HEK293 (cell line): ENCODE measurements around the gene RAB1A.
A peak's percentile ranks its signal among the peaks of the same experiment; 100 is the strongest.

Experiments used
- EGR2 ChIP-seq: fragments of 450-650 bp; formaldehyde crosslinking; IDR thresholded peaks from 2 replicates; pipeline ENCODE4 v1.5.1; 2016; ENCODE audit warnings: low read depth, missing biosample characterization, missing genetic modification characterization
- KLF1 ChIP-seq: fragments of 450-650 bp; formaldehyde crosslinking; IDR thresholded peaks from 2 replicates; pipeline ENCODE4 v1.5.1; 2016; ENCODE audit warnings: missing biosample characterization, missing genetic modification characterization
- KLF17 ChIP-seq: fragments of 450-650 bp; formaldehyde crosslinking; IDR thresholded peaks from 2 replicates; pipeline ENCODE4 v1.5.1; 2016; ENCODE audit warnings: missing biosample characterization, missing genetic modification characterization
- MEIS1 ChIP-seq: sonication (generic); formaldehyde crosslinking; IDR thresholded peaks from 2 replicates; pipeline ENCODE4 v1.8.1; 2022; ENCODE audit warnings: missing genetic modification reagents, mild to moderate bottlenecking, borderline replicate concordance
- MYNN ChIP-seq: fragments of 450-650 bp; formaldehyde crosslinking; IDR thresholded peaks from 2 replicates; pipeline ENCODE4 v1.5.1; 2016; ENCODE audit warnings: missing biosample characterization, missing genetic modification characterization, borderline replicate concordance
- OSR2 ChIP-seq: fragments of 450-650 bp; formaldehyde crosslinking; IDR thresholded peaks from 2 replicates; pipeline ENCODE4 v1.5.1; 2016; ENCODE audit warnings: missing biosample characterization, missing genetic modification characterization
- OVOL3 ChIP-seq: fragments of 450-650 bp; formaldehyde crosslinking; IDR thresholded peaks from 2 replicates; pipeline ENCODE4 v1.5.1; 2016; ENCODE audit warnings: missing biosample characterization, missing genetic modification characterization
- PRDM1 ChIP-seq: fragments of 450-650 bp; formaldehyde crosslinking; IDR thresholded peaks from 2 replicates; pipeline ENCODE4; 2016; ENCODE audit warnings: missing biosample characterization, missing genetic modification characterization
- RBAK ChIP-seq: fragments of 450-650 bp; formaldehyde crosslinking; IDR thresholded peaks from 2 replicates; pipeline ENCODE4 v1.5.1; 2016; ENCODE audit warnings: missing biosample characterization, missing genetic modification characterization
- SP2 ChIP-seq: fragments of 450-650 bp; formaldehyde crosslinking; IDR thresholded peaks from 2 replicates; pipeline ENCODE4 v1.5.1; 2016; ENCODE audit warnings: missing biosample characterization, missing genetic modification characterization
- SP3 ChIP-seq: fragments of 450-650 bp; formaldehyde crosslinking; IDR thresholded peaks from 2 replicates; pipeline ENCODE4 v1.5.1; 2016; ENCODE audit warnings: missing biosample characterization, missing genetic modification characterization
- TSHZ1 ChIP-seq: fragments of 450-650 bp; formaldehyde crosslinking; IDR thresholded peaks from 2 replicates; pipeline ENCODE4 v1.5.1; 2016; ENCODE audit warnings: missing biosample characterization, missing genetic modification characterization, borderline replicate concordance
- WT1 ChIP-seq: fragments of 450-650 bp; formaldehyde crosslinking; IDR thresholded peaks from 2 replicates; pipeline ENCODE4 v1.5.1; 2016; ENCODE audit warnings: missing biosample characterization, missing genetic modification characterization
- YY1 ChIP-seq: fragments of 450-650 bp; formaldehyde crosslinking; IDR thresholded peaks from 2 replicates; pipeline ENCODE4 v1.5.1; 2018; ENCODE audit warnings: missing biosample characterization, missing genetic modification characterization
- ZBTB17 ChIP-seq: fragments of 450-650 bp; formaldehyde crosslinking; IDR thresholded peaks from 2 replicates; pipeline ENCODE4 v1.5.1; 2016; ENCODE audit warnings: missing biosample characterization, missing genetic modification characterization
- ZEB2 ChIP-seq: fragments of 450-650 bp; formaldehyde crosslinking; IDR thresholded peaks from 2 replicates; pipeline ENCODE4 v1.5.1; 2016; ENCODE audit warnings: missing biosample characterization, missing genetic modification characterization
- ZNF146 ChIP-seq: fragments of 450-650 bp; formaldehyde crosslinking; IDR thresholded peaks from 2 replicates; pipeline ENCODE4 v1.5.1; 2016; ENCODE audit warnings: missing biosample characterization, missing genetic modification characterization
- ZNF184 ChIP-seq: fragments of 450-650 bp; IDR thresholded peaks from 2 replicates; pipeline ENCODE4 v1.5.1; 2018; ENCODE audit warnings: missing biosample characterization, mild to moderate bottlenecking, missing genetic modification characterization
- ZNF239 ChIP-seq: fragments of 450-650 bp; formaldehyde crosslinking; IDR thresholded peaks from 2 replicates; pipeline ENCODE4 v1.5.1; 2016; ENCODE audit warnings: missing biosample characterization, missing genetic modification characterization
- ZNF398 ChIP-seq: fragments of 450-650 bp; formaldehyde crosslinking; IDR thresholded peaks from 2 replicates; pipeline ENCODE4 v1.5.1; 2017; ENCODE audit warnings: missing biosample characterization, missing genetic modification characterization
- ZNF433 ChIP-seq: fragments of 450-650 bp; formaldehyde crosslinking; IDR thresholded peaks from 2 replicates; pipeline ENCODE4 v1.5.1; 2016; ENCODE audit warnings: missing biosample characterization, missing genetic modification characterization, low read depth
- ZNF449 ChIP-seq: fragments of 450-650 bp; formaldehyde crosslinking; IDR thresholded peaks from 2 replicates; pipeline ENCODE4 v1.5.1; 2017; ENCODE audit warnings: missing biosample characterization, mild to moderate bottlenecking, missing genetic modification characterization, moderate library complexity
- ZNF514 ChIP-seq: fragments of 450-650 bp; formaldehyde crosslinking; IDR thresholded peaks from 2 replicates; pipeline ENCODE4 v1.5.1; 2016; ENCODE audit warnings: missing biosample characterization, missing genetic modification characterization
- ZNF544 ChIP-seq: fragments of 450-650 bp; formaldehyde crosslinking; IDR thresholded peaks from 2 replicates; pipeline ENCODE4 v1.5.0; 2017; ENCODE audit warnings: missing biosample characterization, missing genetic modification characterization
- ZNF555 ChIP-seq: fragments of 450-650 bp; formaldehyde crosslinking; conservative IDR thresholded peaks from 2 replicates; pipeline ENCODE4 v1.5.1; 2017; ENCODE audit warnings: missing biosample characterization, mild to moderate bottlenecking, missing genetic modification characterization, inconsistent platforms
- ZNF561 ChIP-seq: fragments of 450-650 bp; IDR thresholded peaks from 2 replicates; pipeline ENCODE4 v1.5.1; 2018; ENCODE audit warnings: missing biosample characterization, missing genetic modification characterization, borderline replicate concordance
- ZNF596 ChIP-seq: fragments of 450-650 bp; IDR thresholded peaks from 2 replicates; pipeline ENCODE4 v1.5.0; 2018; ENCODE audit warnings: missing biosample characterization, mild to moderate bottlenecking, missing genetic modification characterization, moderate library complexity
- ZNF704 ChIP-seq: fragments of 450-650 bp; formaldehyde crosslinking; IDR thresholded peaks from 2 replicates; pipeline ENCODE4 v1.5.1; 2016; ENCODE audit warnings: missing biosample characterization, missing genetic modification characterization
- ZNF747 ChIP-seq: fragments of 450-650 bp; formaldehyde crosslinking; IDR thresholded peaks from 2 replicates; pipeline ENCODE4 v1.5.1; 2016; ENCODE audit warnings: missing biosample characterization, missing genetic modification characterization
- ZNF785 ChIP-seq: fragments of 450-650 bp; formaldehyde crosslinking; IDR thresholded peaks from 2 replicates; pipeline ENCODE4 v1.5.1; 2016; ENCODE audit warnings: missing biosample characterization, missing genetic modification characterization
- ZNF791 ChIP-seq: fragments of 450-650 bp; formaldehyde crosslinking; IDR thresholded peaks from 2 replicates; pipeline ENCODE4 v1.5.1; 2016; ENCODE audit warnings: missing biosample characterization, missing genetic modification characterization
- ZNF830 ChIP-seq: fragments of 450-650 bp; IDR thresholded peaks from 2 replicates; pipeline ENCODE4 v1.5.0; 2018; ENCODE audit warnings: missing biosample characterization, missing genetic modification characterization, low read depth, mild to moderate bottlenecking, moderate library complexity
- ZSCAN30 ChIP-seq: fragments of 450-650 bp; IDR thresholded peaks from 2 replicates; pipeline ENCODE4 v1.5.1; 2018; ENCODE audit warnings: missing biosample characterization, mild to moderate bottlenecking, missing genetic modification characterization, moderate library complexity

The RAB1A gene

GRCh38 chr2:65056215-65057053, 73.5 kb downstream of the RAB1A start, which contains the start of gene CEP68 (continued):
- TF ChIP-seq MYNN (tag by site-specific recombination) = no peak
- no peak for TF ChIP-seq ZNF514 (tag by site-specific recombination)
- TF ChIP-seq WT1 (tag by site-specific recombination) = no peak
- no peak for TF ChIP-seq ZNF704 (tag by site-specific recombination)
- TF ChIP-seq ZNF555 (tag by site-specific recombination) = no peak
- TF ChIP-seq ZNF561 = peak; percentile 79
- TF ChIP-seq ZNF747 = no peak
- TF ChIP-seq ZNF449 = peak; percentile 36; the same call in 1 of the 2 replicates
- TF ChIP-seq TSHZ1 (tag by site-specific recombination) = no peak
- TF ChIP-seq ZNF398 (tag by site-specific recombination) = no peak
- TF ChIP-seq ZNF596 (tag by site-specific recombination) = 0 out of 2 replicates have a peak, but pooled peaks have one; percentile 27
- peak; percentile 97 for TF ChIP-seq SP3 (tag by site-specific recombination)
- TF ChIP-seq MEIS1 (CRISPR knock-in tag) = peak; percentile 14; the same call in 1 of the 2 replicates
- TF ChIP-seq ZNF239 = no peak
- peak; percentile 94 for TF ChIP-seq KLF1 (tag by site-specific recombination)
- no peak for TF ChIP-seq EGR2
- TF ChIP-seq ZNF184 (tag by site-specific recombination) = no peak
- no peak for TF ChIP-seq RBAK (tag by site-specific recombination)
- TF ChIP-seq OSR2 = no peak
- no peak for TF ChIP-seq ZNF830 (tag by site-specific recombination)
- TF ChIP-seq ZBTB17 (tag by site-specific recombination) = peak; percentile 36; the same call in 1 of the 2 replicates
- no peak for TF ChIP-seq ZNF433
- TF ChIP-seq ZSCAN30 (tag by site-specific recombination) = peak; percentile 64; the same call in 1 of the 2 replicates
- peak; percentile 49; the same call in 1 of the 2 replicates for TF ChIP-seq YY1 (tag by site-specific recombination)
- TF ChIP-seq SP2 (tag by site-specific recombination) = peak; percentile 98
- no peak for TF ChIP-seq KLF17
- TF ChIP-seq ZNF544 = no peak
- no peak for TF ChIP-seq ZNF785 (tag by site-specific recombination)
- TF ChIP-seq PRDM1 (tag by site-specific recombination) = no peak
- TF ChIP-seq ZEB2 (tag by site-specific recombination) = no peak
- TF ChIP-seq ZNF146 (tag by site-specific recombination) = no peak
- TF ChIP-seq ZNF791 (tag by site-specific recombination) = no peak
- no peak for TF ChIP-seq OVOL3 (tag by site-specific recombination)
